ENCODE data around the gene PLCB1. TPM values are rescaled to one million over a fixed set of nuclear protein-coding genes. Genes with fewer than 3 reads are reported as not detected.

PLCB1 gene
- total RNA-seq, 2 donors from 2014 or later: 12.3 to 13.4 TPM

- Mint-ChIP-seq H3K27ac (no peak overlapping the region), H3K4me1 (ENCODE audit: low read depth in 2 of 2) (peaks cover 26 to 33% of the 10 kb centered on the region in 2 donors)
Measured at GRCh38 chr20:8139899-8140298, 7.8 kb downstream of the PLCB1 start.

GRCh38 chr20:8143474-8143873 lies 11.4 kb downstream of the PLCB1 start:
- no peaks in the 10 kb centered on the region for H3K27me3 Mint-ChIP-seq
- ATAC-seq: no peak
- H3K9me3 Mint-ChIP-seq: peaks cover 3% of the 10 kb centered on the region
- peaks cover 38 to 47% of the 10 kb centered on the region in 2 donors for H3K4me1 Mint-ChIP-seq (ENCODE audit: low read depth in 2 of 2)
- no peak for DNase-seq (ENCODE audit: low spot score)
- no peak overlapping the region for H3K4me3 Mint-ChIP-seq
- peak overlapping the region in 1 of 2 donors; percentile 16 for H3K27ac Mint-ChIP-seq
- no peaks in the 10 kb centered on the region for H3K36me3 Mint-ChIP-seq

More at GRCh38 chr20:8139899-8140298, 7.8 kb downstream of the PLCB1 start:
- Mint-ChIP-seq H3K27me3 (no peaks in the 10 kb centered on the region), H3K36me3 (no peaks in the 10 kb centered on the region), H3K4me3 (no peak overlapping the region), H3K9me3 (peaks cover 3% of the 10 kb centered on the region)
- ATAC-seq (no peak), DNase-seq (ENCODE audit: low spot score) (no peak)

- Mint-ChIP-seq H3K4me1 (ENCODE audit: low read depth in 2 of 2) (peaks cover 39 to 47% of the 10 kb centered on the region in 2 donors), H3K27me3 (no peaks in the 10 kb centered on the region), H3K9me3 (peaks cover 3% of the 10 kb centered on the region), H3K27ac (peak overlapping the region; percentile 54 to 84), H3K4me3 (peak overlapping the region; percentile 77), H3K36me3 (no peaks in the 10 kb centered on the region)
- peak; percentile 70 for DNase-seq (ENCODE audit: low spot score)
- peak; percentile 81 to 88 for ATAC-seq
Measured at GRCh38 chr20:8144282-8145245, 12.5 kb downstream of the PLCB1 start.

- no peaks in the 10 kb centered on the region for H3K27me3 Mint-ChIP-seq
- peaks cover 3% of the 10 kb centered on the region for H3K9me3 Mint-ChIP-seq
- peak overlapping the region; percentile 54 to 84 for H3K27ac Mint-ChIP-seq
- H3K4me1 Mint-ChIP-seq (ENCODE audit: low read depth in 2 of 2): peaks cover 34 to 39% of the 10 kb centered on the region in 2 donors
- no peaks in the 10 kb centered on the region for H3K36me3 Mint-ChIP-seq
- H3K4me3 Mint-ChIP-seq: peak overlapping the region; percentile 77
- peak; percentile 28 to 43 for ATAC-seq
- no peak for DNase-seq (ENCODE audit: low spot score)
Measured at GRCh38 chr20:8145246-8146168, 13.4 kb downstream of the PLCB1 start.

- Mint-ChIP-seq H3K4me3 (no peak overlapping the region), H3K36me3 (no peaks in the 10 kb centered on the region), H3K9me3 (peaks cover 3% of the 10 kb centered on the region), H3K4me1 (ENCODE audit: low read depth in 2 of 2) (peaks cover 42 to 54% of the 10 kb centered on the region in 2 donors), H3K27me3 (no peaks in the 10 kb centered on the region), H3K27ac (peak overlapping the region in 1 of 2 donors; percentile 6)
- DNase-seq (ENCODE audit: low spot score): no peak
- ATAC-seq: no peak
Measured at GRCh38 chr20:8147476-8147875, 15.4 kb downstream of the PLCB1 start.

- peaks cover 44 to 55% of the 10 kb centered on the region in 2 donors for H3K4me1 Mint-ChIP-seq (ENCODE audit: low read depth in 2 of 2)
- H3K9me3 Mint-ChIP-seq: peaks cover 3% of the 10 kb centered on the region
- no peak for DNase-seq (ENCODE audit: low spot score)
- no peaks in the 10 kb centered on the region for H3K36me3 Mint-ChIP-seq
- ATAC-seq: no peak
- H3K27ac Mint-ChIP-seq: no peak overlapping the region
- H3K27me3 Mint-ChIP-seq: no peaks in the 10 kb centered on the region
- no peak overlapping the region for H3K4me3 Mint-ChIP-seq
Measured at GRCh38 chr20:8148501-8148900, 16.4 kb downstream of the PLCB1 start.

GRCh38 chr20:8150591-8150990 lies 18.5 kb downstream of the PLCB1 start:
- ATAC-seq (no peak), DNase-seq (ENCODE audit: low spot score) (no peak)
- peak overlapping the region in 1 of 2 donors; percentile 30 for H3K27ac Mint-ChIP-seq
- no peak overlapping the region for H3K4me3 Mint-ChIP-seq
- H3K4me1 Mint-ChIP-seq (ENCODE audit: low read depth in 2 of 2): peaks cover 48 to 59% of the 10 kb centered on the region in 2 donors
- H3K36me3 Mint-ChIP-seq: no peaks in the 10 kb centered on the region
- H3K27me3 Mint-ChIP-seq: no peaks in the 10 kb centered on the region
- H3K9me3 Mint-ChIP-seq: peaks cover 3% of the 10 kb centered on the region

- Mint-ChIP-seq H3K27me3 (no peaks in the 10 kb centered on the region), H3K4me3 (peak overlapping the region; percentile 56), H3K4me1 (ENCODE audit: low read depth in 2 of 2) (peaks cover 55 to 59% of the 10 kb centered on the region in 2 donors), H3K36me3 (no peaks in the 10 kb centered on the region), H3K27ac (peak overlapping the region; percentile 24 to 37), H3K9me3 (peaks cover 3% of the 10 kb centered on the region)
- DNase-seq (ENCODE audit: low spot score) (no peak), ATAC-seq (no peak)
Measured at GRCh38 chr20:8151372-8151771, 19.3 kb downstream of the PLCB1 start.

- Mint-ChIP-seq H3K36me3 (no peaks in the 10 kb centered on the region), H3K27me3 (no peaks in the 10 kb centered on the region), H3K4me1 (ENCODE audit: low read depth in 2 of 2) (peaks cover 59 to 65% of the 10 kb centered on the region in 2 donors), H3K9me3 (peaks cover 3% of the 10 kb centered on the region), H3K27ac (peak overlapping the region in 1 of 2 donors; percentile 24), H3K4me3 (peak overlapping the region; percentile 56)
- ATAC-seq: no peak
- DNase-seq (ENCODE audit: low spot score): no peak
Measured at GRCh38 chr20:8152183-8152582, 20.1 kb downstream of the PLCB1 start.

GRCh38 chr20:8152847-8153246 lies 20.8 kb downstream of the PLCB1 start:
- DNase-seq (ENCODE audit: low spot score) (no peak), ATAC-seq (peak in 1 of 2 donors; percentile 14)
- Mint-ChIP-seq H3K27me3 (no peaks in the 10 kb centered on the region), H3K4me3 (peak overlapping the region; percentile 56), H3K36me3 (no peaks in the 10 kb centered on the region), H3K27ac (peak overlapping the region; percentile 64 to 84), H3K4me1 (ENCODE audit: low read depth in 2 of 2) (peaks cover 57 to 62% of the 10 kb centered on the region in 2 donors), H3K9me3 (peaks cover 3% of the 10 kb centered on the region)

GRCh38 chr20:8153281-8153908 lies 21.3 kb downstream of the PLCB1 start:
- H3K4me1 Mint-ChIP-seq (ENCODE audit: low read depth in 2 of 2): peaks cover 62 to 68% of the 10 kb centered on the region in 2 donors
- peak overlapping the region; percentile 56 for H3K4me3 Mint-ChIP-seq
- no peaks in the 10 kb centered on the region for H3K27me3 Mint-ChIP-seq
- H3K9me3 Mint-ChIP-seq: peaks cover 3% of the 10 kb centered on the region
- DNase-seq (ENCODE audit: low spot score) (no peak), ATAC-seq (peak; percentile 63 to 80)
- H3K27ac Mint-ChIP-seq: peak overlapping the region; percentile 64 to 84
- no peaks in the 10 kb centered on the region for H3K36me3 Mint-ChIP-seq

- no peaks in the 10 kb centered on the region for H3K27me3 Mint-ChIP-seq
- H3K36me3 Mint-ChIP-seq: no peaks in the 10 kb centered on the region
- ATAC-seq (peak in 1 of 2 donors; percentile 71), DNase-seq (ENCODE audit: low spot score) (no peak)
- peaks cover 3% of the 10 kb centered on the region for H3K9me3 Mint-ChIP-seq
- peak overlapping the region; percentile 67 for H3K4me3 Mint-ChIP-seq
- peaks cover 62 to 69% of the 10 kb centered on the region in 2 donors for H3K4me1 Mint-ChIP-seq (ENCODE audit: low read depth in 2 of 2)
- peak overlapping the region; percentile 64 to 84 for H3K27ac Mint-ChIP-seq
Measured at GRCh38 chr20:8154638-8155037, 22.6 kb downstream of the PLCB1 start.

- peak overlapping the region; percentile 67 for H3K4me3 Mint-ChIP-seq
- no peak for ATAC-seq
- H3K27me3 Mint-ChIP-seq: no peaks in the 10 kb centered on the region
- peaks cover 3% of the 10 kb centered on the region for H3K9me3 Mint-ChIP-seq
- no peak for DNase-seq (ENCODE audit: low spot score)
- peaks cover 5% of the 10 kb centered on the region for H3K36me3 Mint-ChIP-seq
- peaks cover 62 to 69% of the 10 kb centered on the region in 2 donors for H3K4me1 Mint-ChIP-seq (ENCODE audit: low read depth in 2 of 2)
- peak overlapping the region; percentile 64 to 84 for H3K27ac Mint-ChIP-seq
Measured at GRCh38 chr20:8155229-8155628, 23.2 kb downstream of the PLCB1 start.

All from natural killer cell treated with Interleukin-12 subunit alpha and Interleukin-12 subunit beta and Interleukin-15 and Interleukin-18, amount 100 ng/mL, for 72 hours (primary cell).